HTR-8/SVneo (cell line): ENCODE data around the gene PIGU.

ENCODE experiments used
- DNase-seq: peaks from one replicate; pipeline ENCODE4 v3.0.0; 2011; ENCODE audit warnings: low spot score, mixed read lengths; ENCODE audit not compliant: insufficient read length
- FAIRE-seq: peaks from 2 replicates; lab custom pipeline; 2011; peaks lifted over from hg19 to GRCh38; lab: Jason Lieb, UNC

Gene PIGU

GRCh38 chr20:34562641-34563040 is 114.3 kb downstream of the PIGU start:
- peak; percentile 52 for DNase-seq

GRCh38 chr20:34561661-34562060 is 115.2 kb downstream of the PIGU start:
- no peak for FAIRE-seq
- no peak for DNase-seq

More at GRCh38 chr20:34562641-34563040, 114.3 kb downstream of the PIGU start:
- FAIRE-seq, result peak; percentile 36

GRCh38 chr20:34560614-34561013 is 116.3 kb downstream of the PIGU start:
- no peak for DNase-seq
- no peak for FAIRE-seq

- no peak for FAIRE-seq
Measured at GRCh38 chr20:34560141-34560523, 116.8 kb downstream of the PIGU start.

GRCh38 chr20:34559311-34560140 is 117.4 kb downstream of the PIGU start:
- no peak for DNase-seq
- no peak for FAIRE-seq

More at GRCh38 chr20:34560141-34560523, 116.8 kb downstream of the PIGU start:
- DNase-seq, result no peak

GRCh38 chr20:34558320-34559218 is 118.3 kb downstream of the PIGU start, which contains the start of gene MAP1LC3A:
Gene MAP1LC3A, plus strand, starts transcription at chr20:34558718. Its CDS starts 151 bp downstream, at chr20:34558869.
- DNase-seq, result peak; percentile 57
- FAIRE-seq, result no peak

- FAIRE-seq (no peak), DNase-seq (no peak)
Measured at GRCh38 chr20:34557936-34558319, 119.0 kb downstream of the PIGU start.

- DNase-seq (no peak), FAIRE-seq (peak; percentile 40)
Measured at GRCh38 chr20:34553366-34553867, 123.5 kb downstream of the PIGU start.

- DNase-seq (no peak), FAIRE-seq (no peak)
Measured at GRCh38 chr20:34552569-34552968, 124.3 kb downstream of the PIGU start.

- DNase-seq (no peak), FAIRE-seq (no peak)
Measured at GRCh38 chr20:34549929-34550305, 127.0 kb downstream of the PIGU start.

GRCh38 chr20:34549291-34549928 is 127.5 kb downstream of the PIGU start:
- DNase-seq (no peak), FAIRE-seq (no peak)

GRCh38 chr20:34547844-34548613 is 128.9 kb downstream of the PIGU start:
- no peak for DNase-seq
- FAIRE-seq, result no peak

GRCh38 chr20:34546751-34547181 is 130.1 kb downstream of the PIGU start:
- DNase-seq, result no peak
- no peak for FAIRE-seq

GRCh38 chr20:34544109-34544796 is 132.6 kb downstream of the PIGU start:
- FAIRE-seq (no peak), DNase-seq (no peak)

GRCh38 chr20:34543463-34544056 is 133.3 kb downstream of the PIGU start:
- DNase-seq, result no peak
- FAIRE-seq, result no peak

GRCh38 chr20:34542439-34542838 is 134.5 kb downstream of the PIGU start:
- DNase-seq (no peak), FAIRE-seq (no peak)

GRCh38 chr20:34541917-34542316 is 135.0 kb downstream of the PIGU start:
- DNase-seq (no peak), FAIRE-seq (no peak)

GRCh38 chr20:34541264-34541901 is 135.5 kb downstream of the PIGU start:
- FAIRE-seq, result no peak
- no peak for DNase-seq
